PC-3 (cell line): ENCODE data around the gene PRKCE. TPM values are rescaled to one million over a fixed set of nuclear protein-coding genes. Genes with fewer than 3 reads are reported as not detected.
A peak's percentile ranks its signal among the peaks of the same experiment; 100 is the strongest.

Source experiments
- ATAC-seq: fragments of 200-7000 bp; cut with Tn5 transposase; 2 replicates; pipeline ENCODE4 v1.9.1; 2020; ENCODE audit warnings: mild to moderate bottlenecking, moderate library complexity
- BruUV-seq: library from RNA; stranded (reverse); fragments of 400-500 nt; replicated peaks from 2 replicates; lab custom pipeline; 2021; lab: Mats Ljungman, UMichigan
- CTCF ChIA-PET: fragments of 300-600 bp; sonication (Branson Sonifier 250); formaldehyde crosslinking; loops from one replicate; lab custom pipeline; 2022; ENCODE audit warnings: antibody characterized with exemption; lab: Charles Lee
- POLR2A ChIA-PET: fragments of 300-600 bp; sonication (Branson Sonifier 250); formaldehyde crosslinking; loops from one replicate; lab custom pipeline; 2022; ENCODE audit warnings: antibody characterized with exemption; ENCODE audit not compliant: unreplicated experiment; lab: Charles Lee
- DNase-seq: peaks from one replicate; pipeline ENCODE4 v3.0.0-alpha.2; 2015
- H2AFZ ChIP-seq: fragments of 300-600 bp; sonication (generic); 2 replicates; pipeline ENCODE4 v1.6.0; 2016; ENCODE audit warnings: antibody characterized with exemption, low read length
- H3F3A ChIP-seq: fragments of 300-600 bp; sonication (generic); one replicate; pipeline ENCODE4 v1.6.0; 2017; ENCODE audit warnings: antibody characterized with exemption, low read length, control low read depth, mild to moderate bottlenecking; ENCODE audit not compliant: unreplicated experiment
- H3K27ac ChIP-seq: fragments of 300-600 bp; sonication (generic); 2 replicates; pipeline ENCODE4 v1.5.1; 2016; ENCODE audit warnings: mild to moderate bottlenecking, low read length
- H3K27me3 ChIP-seq: fragments of 300-600 bp; sonication (generic); 2 replicates; pipeline ENCODE4 v1.6.1; 2016; ENCODE audit warnings: low read length, mixed read lengths
- H3K36me3 ChIP-seq: fragments of 300-600 bp; sonication (generic); 2 replicates; pipeline ENCODE4 v1.6.1; 2016; ENCODE audit warnings: low read depth, mixed run types, low read length, mixed read lengths
- H3K4me1 ChIP-seq: fragments of 300-600 bp; sonication (generic); 2 replicates; pipeline ENCODE4 v1.5.1; 2016; ENCODE audit warnings: low read length; ENCODE audit not compliant: insufficient read depth
- H3K4me2 ChIP-seq: fragments of 300-600 bp; sonication (generic); 2 replicates; pipeline ENCODE4 v1.6.0; 2016; ENCODE audit warnings: low read length
- H3K4me3 ChIP-seq: fragments of 300-600 bp; sonication (generic); 2 replicates; pipeline ENCODE4 v1.5.1; 2016; ENCODE audit warnings: mild to moderate bottlenecking, low read length, mixed read lengths
- H3K79me2 ChIP-seq: fragments of 300-600 bp; sonication (generic); 2 replicates; pipeline ENCODE4 v1.6.1; 2017; ENCODE audit warnings: low read length, mixed read lengths
- H3K9ac ChIP-seq: fragments of 300-600 bp; sonication (generic); 2 replicates; pipeline ENCODE4 v1.6.0; 2016; ENCODE audit warnings: mild to moderate bottlenecking, low read length
- H3K9me2 ChIP-seq: fragments of 300-600 bp; sonication (generic); replicated peaks from 2 replicates; pipeline ENCODE4 v1.6.1; 2016; ENCODE audit warnings: mixed run types, low read length, mixed read lengths
- H3K9me3 ChIP-seq: fragments of 300-600 bp; sonication (generic); 2 replicates; pipeline ENCODE4 v1.6.1; 2016; ENCODE audit warnings: low read length, mixed read lengths
- H4K20me1 ChIP-seq: fragments of 300-600 bp; sonication (generic); 2 replicates; pipeline ENCODE4 v1.6.1; 2016; ENCODE audit warnings: low read length, mixed read lengths
- EZH2 ChIP-seq: fragments of 300-600 bp; sonication (generic); IDR thresholded peaks from one replicate; pipeline ENCODE4 v1.6.1; 2017; ENCODE audit warnings: antibody characterized with exemption, mild to moderate bottlenecking, low read length; ENCODE audit not compliant: unreplicated experiment
- EZH2phosphoT487 ChIP-seq: fragments of 300-600 bp; sonication (generic); IDR thresholded peaks from 2 replicates; pipeline ENCODE4 v1.6.1; 2018; ENCODE audit warnings: mild to moderate bottlenecking, antibody characterized with exemption, low read length, borderline replicate concordance
- intact Hi-C: fragments of 100-400 bp; cut with micrococcal nuclease; formaldehyde crosslinking; loops from 2 replicates; pipeline ENCODE4 v1.9.0; 2023
- total RNA-seq: library from RNA; depleted of rRNA; stranded (reverse); fragments of >200 nt; gene quantifications from 2 replicates; pipeline ENCODE4 v1.2.3, GENCODE V29; 2014
- TF ChIP-seq, protein P1 (sequence below): fragments of 300-600 bp; sonication (generic); conservative IDR thresholded peaks from 2 replicates; pipeline ENCODE4 v1.5.1; 2017; ENCODE audit warnings: antibody characterized with exemption, low read depth, mild to moderate bottlenecking, low read length

PRKCE gene
- total RNA-seq, 1 experiment from 2014 or later = 7.0 TPM

DNA sequence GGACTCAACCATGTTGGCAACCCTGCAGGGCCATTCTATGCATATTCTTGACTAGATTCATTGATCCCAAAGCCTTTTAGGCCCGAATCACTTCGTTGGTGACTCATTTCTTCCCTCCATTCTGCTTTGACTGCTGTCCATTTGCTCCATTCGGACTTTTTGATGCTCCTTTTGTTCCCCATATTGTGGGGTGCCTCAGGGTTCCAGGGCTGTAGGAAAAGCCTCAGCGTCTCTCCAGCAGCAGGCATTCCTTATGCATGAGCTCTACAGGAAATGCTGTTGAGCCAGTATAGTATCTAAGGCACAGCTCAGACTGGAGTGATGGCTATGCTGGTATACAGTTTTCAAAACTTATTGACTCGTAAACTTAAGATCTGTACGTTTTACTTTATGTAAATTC lies 292.6 kb downstream of the PRKCE start:
- POLR2A ChIA-PET = no interaction called here
- intact Hi-C loops = no loop called here
- no peak overlapping the region for H3K4me3 ChIP-seq
- H3K9me3 ChIP-seq = no peaks in the 10 kb centered on the region
- peak; percentile 32; the same call in 1 of the 2 replicates for ATAC-seq
- H3K9ac ChIP-seq = no peak overlapping the region
- peaks cover 52% of the 10 kb centered on the region for H3K4me1 ChIP-seq
- no TSS peak for BruUV-seq
- H3K4me2 ChIP-seq = 0 out of 2 replicates have a peak overlapping the region, but pooled peaks have one; percentile 50
- no peak overlapping the region for H2AFZ ChIP-seq
- no peak for TF ChIP-seq EZH2
- TF ChIP-seq EZH2phosphoT487 = no peak
- TF ChIP-seq, protein P1, sequence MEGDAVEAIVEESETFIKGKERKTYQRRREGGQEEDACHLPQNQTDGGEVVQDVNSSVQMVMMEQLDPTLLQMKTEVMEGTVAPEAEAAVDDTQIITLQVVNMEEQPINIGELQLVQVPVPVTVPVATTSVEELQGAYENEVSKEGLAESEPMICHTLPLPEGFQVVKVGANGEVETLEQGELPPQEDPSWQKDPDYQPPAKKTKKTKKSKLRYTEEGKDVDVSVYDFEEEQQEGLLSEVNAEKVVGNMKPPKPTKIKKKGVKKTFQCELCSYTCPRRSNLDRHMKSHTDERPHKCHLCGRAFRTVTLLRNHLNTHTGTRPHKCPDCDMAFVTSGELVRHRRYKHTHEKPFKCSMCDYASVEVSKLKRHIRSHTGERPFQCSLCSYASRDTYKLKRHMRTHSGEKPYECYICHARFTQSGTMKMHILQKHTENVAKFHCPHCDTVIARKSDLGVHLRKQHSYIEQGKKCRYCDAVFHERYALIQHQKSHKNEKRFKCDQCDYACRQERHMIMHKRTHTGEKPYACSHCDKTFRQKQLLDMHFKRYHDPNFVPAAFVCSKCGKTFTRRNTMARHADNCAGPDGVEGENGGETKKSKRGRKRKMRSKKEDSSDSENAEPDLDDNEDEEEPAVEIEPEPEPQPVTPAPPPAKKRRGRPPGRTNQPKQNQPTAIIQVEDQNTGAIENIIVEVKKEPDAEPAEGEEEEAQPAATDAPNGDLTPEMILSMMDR = no peak
- H3K79me2 ChIP-seq = 0 out of 2 replicates have a peak, but pooled peaks cover 4% of the 10 kb centered on the region
- H3F3A ChIP-seq = no peaks in the 10 kb centered on the region
- CTCF ChIA-PET = no interaction called here
- no peaks in the 10 kb centered on the region for H3K36me3 ChIP-seq
- no peaks in the 10 kb centered on the region for H3K9me2 ChIP-seq
- DNase-seq = peak; percentile 70
- H3K27ac ChIP-seq = no peak overlapping the region
- H3K27me3 ChIP-seq = no peaks in the 10 kb centered on the region
- H4K20me1 ChIP-seq = 0 out of 2 replicates have a peak, but pooled peaks cover 4% of the 10 kb centered on the region

DNA sequence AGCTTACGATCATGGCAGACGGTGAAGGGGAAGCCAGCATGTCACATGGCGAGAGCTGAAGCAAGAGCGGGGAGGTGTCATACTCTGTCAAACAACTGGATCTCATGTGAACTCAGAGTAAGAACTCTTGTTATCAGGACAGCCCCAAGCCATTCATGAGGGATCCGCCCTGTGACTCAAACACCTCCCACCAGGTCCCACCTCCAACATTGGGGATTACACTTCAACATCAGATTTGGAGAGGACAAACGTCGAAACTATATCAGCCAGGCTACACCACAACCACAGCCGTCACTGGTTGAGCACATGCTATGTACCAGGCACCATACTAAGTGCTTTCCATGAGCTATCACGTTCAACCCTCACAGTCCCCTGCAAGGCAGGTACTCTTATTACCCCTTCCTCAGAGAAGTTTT lies 293.8 kb downstream of the PRKCE start:
- Histone ChIP-seq H3K79me2 (0 out of 2 replicates have a peak, but pooled peaks cover 4% of the 10 kb centered on the region), H3K27ac (peak overlapping the region; percentile 42), H3K4me2 (peak overlapping the region; percentile 38), H3K4me3 (no peak overlapping the region), H3K36me3 (no peaks in the 10 kb centered on the region), H3K27me3 (no peaks in the 10 kb centered on the region), H2AFZ (no peak overlapping the region), H3K9me2 (no peaks in the 10 kb centered on the region), H3K9me3 (no peaks in the 10 kb centered on the region), H3F3A (no peaks in the 10 kb centered on the region), H4K20me1 (0 out of 2 replicates have a peak, but pooled peaks cover 4% of the 10 kb centered on the region), H3K4me1 (peaks cover 40% of the 10 kb centered on the region), H3K9ac (no peak overlapping the region)
- DNase-seq = no peak
- POLR2A ChIA-PET = interaction anchor here (0.5 kb wide), 1 partner anchor 17 kb away, joined by 3 read pairs; no protein-coding TSS in a partner anchor
- CTCF ChIA-PET = no interaction called here
- no TSS peak for BruUV-seq
- TF ChIP-seq, protein P1 = no peak
- TF ChIP-seq EZH2 (no peak), EZH2phosphoT487 (no peak)
- ATAC-seq = no peak
- intact Hi-C loops = no loop called here

DNA sequence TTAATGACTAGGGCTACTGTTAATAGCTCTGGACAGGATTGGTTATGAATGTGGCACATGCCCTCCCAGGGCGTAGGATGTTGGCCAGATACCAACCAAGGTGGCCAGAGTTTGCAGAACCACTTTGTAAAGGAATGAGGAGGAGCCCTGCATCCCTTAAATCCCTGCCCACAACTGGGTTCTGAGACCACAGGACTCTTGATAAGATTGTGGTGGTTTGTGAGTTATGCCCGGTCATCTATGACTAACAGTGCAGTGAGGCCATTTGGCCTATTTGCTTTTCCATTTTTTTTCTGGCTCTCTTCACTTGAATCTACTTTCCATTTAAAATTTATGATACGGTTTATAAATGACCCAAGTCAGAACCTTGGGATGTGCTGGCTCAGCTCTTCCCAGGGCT lies 294.5 kb downstream of the PRKCE start:
- CTCF ChIA-PET = interaction anchor here (0.6 kb wide), 1 partner anchor 152 kb away, joined by 3 read pairs; no protein-coding TSS in a partner anchor

More for the DNA sequence above, 294.5 kb downstream of the PRKCE start:
- DNase-seq (peak; percentile 99), ATAC-seq (peak; percentile 95)
- no peaks in the 10 kb centered on the region for H3K9me2 ChIP-seq
- intact Hi-C loops = loop anchor here (1.0 to 2.0 kb wide), 2 partner anchors 19 to 46 kb away; no protein-coding TSS in a partner anchor
- TF ChIP-seq EZH2 = no peak
- TF ChIP-seq EZH2phosphoT487 = no peak
- TF ChIP-seq, protein P1 = no peak
- H3K36me3 ChIP-seq = no peaks in the 10 kb centered on the region
- BruUV-seq = no TSS peak
- no peaks in the 10 kb centered on the region for H3K9me3 ChIP-seq
- H3K79me2 ChIP-seq = 0 out of 2 replicates have a peak, but pooled peaks cover 4% of the 10 kb centered on the region
- POLR2A ChIA-PET = interaction anchor here (0.5 to 1.1 kb wide), 2 partner anchors 16 to 18 kb away, joined by 3 read pairs; no protein-coding TSS in a partner anchor
- H3K4me2 ChIP-seq = peak overlapping the region; percentile 58
- H4K20me1 ChIP-seq = 0 out of 2 replicates have a peak, but pooled peaks cover 4% of the 10 kb centered on the region
- H3K9ac ChIP-seq = no peak overlapping the region
- H3F3A ChIP-seq = no peaks in the 10 kb centered on the region
- H2AFZ ChIP-seq = no peak overlapping the region
- H3K27me3 ChIP-seq = no peaks in the 10 kb centered on the region
- peak overlapping the region; percentile 75 for H3K27ac ChIP-seq
- no peak overlapping the region for H3K4me3 ChIP-seq
- peaks cover 39% of the 10 kb centered on the region for H3K4me1 ChIP-seq
